Suprapubic skin (tissue), 3 donors: ENCODE data around the gene ACAA2.

ENCODE experiments used
- CTCF ChIP-seq, 2 donors: fragments of 200-600 bp in 1 of 2; fragments of 450-650 bp in 1 of 2; sonication (generic) in 1 of 2; IDR thresholded peaks; one replicate each; pipeline ENCODE4 v1.5.1; 2016 to 2019; ENCODE audit warnings: antibody characterized with exemption in 2 of 2, mild to moderate bottlenecking in 1 of 2, moderate library complexity in 1 of 2
- POLR2A ChIP-seq, 2 donors: fragments of 450-650 bp; IDR thresholded peaks; one replicate each; pipeline ENCODE4 v1.6.1; 2017; ENCODE audit warnings: antibody characterized with exemption in 2 of 2, mild to moderate bottlenecking in 2 of 2, moderate library complexity in 2 of 2

- no peak for TF ChIP-seq POLR2A (IDR thresholded peaks at IDR 0.05)
- TF ChIP-seq CTCF (IDR thresholded peaks at IDR 0.05), result no peak
These were observed 68.8 kb downstream of the ACAA2 start for GRCh38 chr18:49744376-49745008.
